Spleen (tissue), 11 donors: ENCODE data around the gene HINT2. TPM values are rescaled to one million over a fixed set of nuclear protein-coding genes. Genes with fewer than 3 reads are reported as not detected.

Experiments used
- DNase-seq: peaks from one replicate; pipeline ENCODE4 v3.0.0-alpha.2; 2020
- H3K27ac ChIP-seq, 8 donors: fragments of 200-600 bp; sonication (generic) in 7 of 8; 1 replicate in 4 of 8; 2 replicates in 4 of 8; pipeline versions ENCODE4 v1.5.0 to v1.8.0; 2016 to 2021; ENCODE audit warnings: inconsistent platforms in 4 of 8, mild to moderate bottlenecking in 4 of 8, moderate library complexity in 1 of 8
- H3K27me3 ChIP-seq, 7 donors: fragments of 200-600 bp; sonication (generic) in 6 of 7; replicated peaks in 1 of 7; 1 replicate in 4 of 7; 2 replicates in 3 of 7; pipeline versions ENCODE4 v1.5.0 to v1.8.0; 2016 to 2021; ENCODE audit warnings: inconsistent platforms in 3 of 7, mild to moderate bottlenecking in 1 of 7
- H3K36me3 ChIP-seq, 6 donors: fragments of 200-600 bp; sonication (generic) in 5 of 6; 1 replicate in 4 of 6; 2 replicates in 2 of 6; pipeline versions ENCODE4 v1.5.0 to v1.8.0; 2016 to 2021; ENCODE audit warnings: inconsistent platforms in 2 of 6
- H3K4me1 ChIP-seq, 6 donors: fragments of 200-600 bp; sonication (generic) in 5 of 6; 1 replicate in 3 of 6; 2 replicates in 3 of 6; pipeline versions ENCODE4 v1.5.0 to v1.8.0; 2016 to 2021; ENCODE audit warnings: inconsistent platforms in 3 of 6
- H3K4me3 ChIP-seq, 8 donors: fragments of 200-600 bp; sonication (generic) in 7 of 8; 1 replicate in 4 of 8; 2 replicates in 4 of 8; pipeline versions ENCODE4 v1.5.0 to v1.8.0; 2016 to 2021; ENCODE audit warnings: inconsistent platforms in 4 of 8, mild to moderate bottlenecking in 4 of 8, moderate library complexity in 2 of 8
- H3K9me3 ChIP-seq, 8 donors: fragments of 200-600 bp; sonication (generic) in 7 of 8; 1 replicate in 4 of 8; 2 replicates in 4 of 8; pipeline versions ENCODE4 v1.5.0 to v1.8.0; 2016 to 2021; ENCODE audit warnings: inconsistent platforms in 4 of 8
- CTCF ChIP-seq, 11 experiments: fragments of 200-600 bp in 7 of 11; fragments of 450-650 bp in 4 of 11; sonication (generic) in 4 of 11; IDR thresholded peaks in 8 of 11; conservative IDR thresholded peaks in 3 of 11; 1 replicate in 7 of 11; 2 replicates in 4 of 11; pipeline versions ENCODE4 v1.4.0 to v1.8.0; 2016 to 2021; ENCODE audit warnings: antibody characterized with exemption in 11 of 11, inconsistent platforms in 4 of 11, mild to moderate bottlenecking in 1 of 11
- POLR2A ChIP-seq, 3 donors: fragments of 450-650 bp; IDR thresholded peaks; one replicate each; pipeline ENCODE4 v1.5.1; 2017; ENCODE audit warnings: antibody characterized with exemption in 3 of 3, mild to moderate bottlenecking in 1 of 3
- POLR2AphosphoS5 ChIP-seq, 3 donors: sonication (generic); formaldehyde crosslinking; IDR thresholded peaks; one replicate each; pipeline ENCODE4 v1.5.1; 2017; ENCODE audit warnings: antibody characterized with exemption in 3 of 3
- WGBS, 5 donors: extraction: QIAGEN DNeasy Blood & Tissue Kit in 3 of 5; methylation state at CpG; one replicate each; pipeline versions ENCODE4 v1.1.5 to v1.1.7; 2013 to 2018; 5-methylcytosine and 5-hydroxymethylcytosine counted together
- intact Hi-C: fragments of 100-400 bp; cut with DNase I; formaldehyde crosslinking; loops from one replicate; pipeline ENCODE4 v1.15.0; 2023; ENCODE audit warnings: low total_unique reads
- polyA plus RNA-seq, 3 donors: library from polyadenylated mRNA; stranded (reverse); fragments of 200-250 nt; gene quantifications; one replicate each; pipeline ENCODE4 v1.2.1, GENCODE V29; 2013
- total RNA-seq, 7 donors: library from RNA; depleted of rRNA in 3 of 7; stranded (reverse); fragments of >200 nt in 3 of 7; fragmentation: NEBNext Ultra II Directional in 4 of 7; extraction: Animal tissue kit (Norgen Biotek cat#: 25700) in 4 of 7; gene quantifications; one replicate each; pipeline versions ENCODE4 v1.1.0 to v1.2.1, GENCODE V29; 2016 to 2021
- donor health status: healthy with polysubstance abuse.
- donor health status: DM: no; HTN: no; CAD: no; lungs with moderate emphysema.
- donor health status: DM: no; HTN: no; CAD: no.
- donor health status: Bipolar disorder and iron deficiency.
- donor health status: healthy.
- donor health status: DM: no; HTN: no; CAD: no.
- donor health status: DM: yes; HTN: yes; CAD: no.

HINT2 gene
- total and polyA plus RNA-seq, 10 donors, result 20.1 to 73.6 (median 25.1) TPM

DNA sequence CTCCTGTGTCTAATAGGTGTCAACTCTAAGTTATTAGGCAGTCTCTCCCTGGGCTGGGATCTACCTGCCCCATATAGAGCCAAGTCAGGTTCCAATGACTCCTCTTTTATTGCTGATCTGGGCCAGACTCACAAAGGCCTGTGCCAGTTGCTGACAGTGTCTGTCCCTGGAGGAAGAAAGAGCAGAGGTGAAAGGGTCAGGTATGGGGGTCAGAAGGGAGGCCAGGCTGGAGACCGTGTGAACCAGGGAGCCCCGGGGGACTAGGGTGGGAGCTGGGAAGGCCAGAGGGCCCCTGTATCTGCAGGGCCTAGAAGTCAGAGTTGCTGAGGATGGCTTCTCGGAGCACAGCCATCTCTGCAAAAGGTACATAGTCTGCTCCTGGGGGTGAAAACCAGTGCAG, 3.5 kb upstream of the HINT2 start:
- H3K4me1 ChIP-seq, result peaks cover 6 to 21% (median 12%) of the 10 kb centered on the region in 6 donors
- no peaks in the 10 kb centered on the region for H3K9me3 ChIP-seq
- no peak for DNase-seq
- no peaks in the 10 kb centered on the region for H3K27me3 ChIP-seq
- TF ChIP-seq POLR2AphosphoS5 (IDR thresholded peaks at IDR 0.05) (no peak), POLR2A (IDR thresholded peaks at IDR 0.05) (no peak), CTCF (IDR thresholded peaks at IDR 0.05 in 8 of 11, conservative IDR thresholded peaks at IDR 0.05 in 3 of 11) (no peak)
- H3K27ac ChIP-seq, result no peak overlapping the region
- WGBS, 5 donors, result 82 to 92% (median 88%) methylated on average over 3 of the region's 3 CpGs
- H3K4me3 ChIP-seq, result no peak overlapping the region
- intact Hi-C loops, result no loop called here
- H3K36me3 ChIP-seq, result no peaks in the 10 kb centered on the region

- Histone ChIP-seq H3K4me3 (no peak overlapping the region), H3K27me3 (no peaks in the 10 kb centered on the region), H3K36me3 (no peaks in the 10 kb centered on the region), H3K9me3 (no peaks in the 10 kb centered on the region), H3K27ac (no peak overlapping the region), H3K4me1 (peaks cover 12 to 37% (median 28%) of the 10 kb centered on the region in 6 donors)
- 54 to 84% (median 77%) methylated on average over 1 of the region's 1 CpG for WGBS, 5 donors
- intact Hi-C loops, result no loop called here
- no peak for DNase-seq
- TF ChIP-seq POLR2AphosphoS5 (IDR thresholded peaks at IDR 0.05) (no peak), CTCF (IDR thresholded peaks at IDR 0.05 in 8 of 11, conservative IDR thresholded peaks at IDR 0.05 in 3 of 11) (no peak), POLR2A (IDR thresholded peaks at IDR 0.05) (no peak)
Measured at GRCh38 chr9:35816708-35817107, 1.9 kb upstream of the HINT2 start.

DNA sequence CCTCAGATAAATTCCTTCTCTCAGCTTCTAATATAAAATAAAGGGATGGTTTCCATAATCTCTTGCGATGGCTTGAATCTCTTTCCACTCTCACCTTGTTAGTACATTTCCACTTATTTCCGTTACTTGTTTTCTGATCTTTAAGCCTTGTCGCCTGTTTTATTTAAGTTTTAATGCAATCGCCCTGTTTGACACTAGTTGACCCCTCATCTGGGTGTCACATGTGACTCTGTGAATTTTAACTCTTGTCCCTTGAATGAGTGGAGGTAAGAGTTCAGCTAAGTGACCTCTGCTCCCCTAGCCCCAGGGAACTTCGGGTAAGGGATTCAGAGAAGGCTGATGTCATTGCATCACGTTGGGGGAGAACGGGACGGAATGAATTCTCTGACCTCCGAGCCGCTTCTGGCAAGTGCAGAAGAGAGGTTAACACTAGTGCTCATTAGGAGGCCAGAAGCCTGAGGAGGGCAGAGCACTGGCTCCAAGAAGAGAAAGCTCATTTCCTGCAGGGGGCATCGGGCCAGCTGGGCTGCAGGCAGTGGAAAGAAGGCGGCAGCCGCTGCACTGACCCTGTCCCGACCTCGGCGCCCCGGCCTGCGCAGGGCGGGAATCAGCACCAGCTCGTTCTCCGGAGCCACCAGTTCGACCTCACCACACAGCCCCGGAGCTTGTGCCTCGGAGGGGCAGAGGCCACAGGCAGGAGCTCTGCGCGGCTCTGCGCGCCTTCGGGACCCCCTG, 569 bp downstream of the HINT2 start:
- H3K27ac ChIP-seq, result peak overlapping the region; percentile 91 to 99 (median 97)
- WGBS, 5 donors, result 8 to 18% (median 10%) methylated on average over 13 to 29 of the region's 29 CpGs
- peak; percentile 92 for DNase-seq

More for the DNA sequence above, 569 bp downstream of the HINT2 start:
- intact Hi-C loops, result no loop called here
- Histone ChIP-seq H3K36me3 (peaks cover 0 to 4% (median 0%) of the 10 kb centered on the region in 6 donors), H3K4me1 (peaks cover 17 to 49% (median 35%) of the 10 kb centered on the region in 6 donors), H3K27me3 (no peaks in the 10 kb centered on the region), H3K9me3 (no peaks in the 10 kb centered on the region), H3K4me3 (peak overlapping the region; percentile 70 to 100 (median 88))
- TF ChIP-seq POLR2AphosphoS5 (IDR thresholded peaks at IDR 0.05) (no peak), CTCF (IDR thresholded peaks at IDR 0.05 in 8 of 11, conservative IDR thresholded peaks at IDR 0.05 in 3 of 11) (peak in 8 of 11 experiments; percentile 10 to 51 (median 34))
